CD4-positive, alpha-beta T cell treated with Interleukin-4 for 4 hours (primary cell): ENCODE data around the gene GRK2.
"Not testable (repeated sequence)": the region's sequence is repeated elsewhere in the genome, so short reads cannot be mapped to it uniquely, and the experiment has no call there.

ENCODE experiments used
- DNase-seq: peaks from one replicate; pipeline ENCODE4 v3.0.0-alpha.2; 2020

Gene GRK2

GRCh38 chr11:67254798-67255197, 11.5 kb upstream of the GRK2 start:
- DNase-seq = no peak

DNA sequence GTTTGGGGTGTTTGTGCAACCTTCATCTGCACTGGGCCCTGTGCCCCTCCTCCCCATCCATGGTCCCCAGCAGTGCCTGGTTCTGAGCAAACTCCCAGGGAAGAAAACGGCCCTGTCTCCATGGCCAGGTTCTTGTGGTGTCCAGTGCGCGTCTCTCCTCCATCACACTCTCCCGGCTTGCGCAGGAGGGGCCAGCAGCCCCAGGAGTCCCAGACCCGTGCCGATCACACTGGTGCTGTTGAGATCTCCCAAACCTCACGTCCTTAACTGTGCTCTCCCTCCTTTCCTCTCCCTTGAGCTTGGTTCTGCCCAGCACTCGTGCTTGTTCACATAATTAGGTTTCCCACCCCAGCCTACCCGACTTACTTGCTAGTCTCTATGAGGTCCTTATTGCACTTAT, 10.9 kb upstream of the GRK2 start:
- DNase-seq = no peak

DNA sequence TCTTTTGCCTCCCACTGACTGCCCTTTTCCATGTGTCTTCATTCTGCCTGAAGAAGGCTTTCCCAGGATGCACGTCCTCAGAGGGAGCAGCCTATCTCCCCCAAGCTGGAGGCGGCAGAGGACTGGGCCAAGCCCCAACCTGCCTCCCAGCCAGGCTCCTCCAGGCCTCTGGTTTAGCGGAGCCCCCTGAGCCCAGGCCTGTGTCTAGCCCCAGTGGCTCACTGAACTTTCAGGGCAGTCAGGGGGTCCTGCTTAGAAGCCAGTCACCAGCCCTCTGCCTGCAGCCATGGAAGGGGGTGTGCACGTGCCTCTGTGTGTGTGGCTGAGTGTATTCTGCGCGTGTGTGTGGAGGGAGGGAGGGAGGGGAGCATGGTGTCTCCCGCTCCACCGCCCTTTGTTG, 10.4 kb upstream of the GRK2 start:
- no peak for DNase-seq

- no peak for DNase-seq
Observed at GRCh38 chr11:67256477-67257135, 9.7 kb upstream of the GRK2 start.

- no peak for DNase-seq
Observed at GRCh38 chr11:67260406-67260805, 5.9 kb upstream of the GRK2 start.

DNA sequence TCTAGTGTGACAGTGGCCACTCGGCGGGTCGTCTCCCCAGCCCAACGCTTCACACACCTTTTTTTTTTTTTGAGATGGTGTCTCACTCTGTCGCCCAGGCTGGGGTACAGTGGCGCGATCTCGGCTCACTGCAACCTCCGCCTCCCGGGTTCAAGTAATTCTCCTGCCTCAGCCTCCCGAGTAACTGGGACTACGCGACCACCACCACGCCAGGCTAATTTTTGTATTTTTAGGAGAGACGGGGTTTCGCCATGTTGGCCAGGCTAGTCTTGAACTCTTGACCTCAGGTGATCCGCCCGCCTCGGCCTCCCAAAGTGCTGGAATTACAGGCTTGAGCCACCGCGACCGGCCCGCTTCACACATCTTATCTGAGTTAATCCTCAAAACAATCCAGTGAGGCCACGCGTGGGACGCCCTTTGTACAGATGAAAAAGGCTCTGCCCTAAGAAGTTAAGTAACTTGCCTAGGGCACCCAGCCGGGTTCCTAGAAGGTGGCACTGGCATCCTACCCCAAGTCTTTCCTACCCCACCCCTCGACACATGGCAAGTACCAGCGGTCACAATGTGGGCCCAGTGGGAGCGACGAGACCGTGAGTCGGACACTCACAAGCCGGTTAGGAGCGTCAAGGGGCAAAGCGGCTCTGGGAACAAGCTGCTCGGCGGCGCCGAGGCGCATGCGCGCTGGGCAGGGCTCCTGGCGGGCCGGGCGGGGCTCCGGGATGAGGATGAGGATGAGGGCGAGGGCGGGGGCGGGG, 5.2 kb upstream of the GRK2 start:
- DNase-seq = not testable (repeated sequence)

GRCh38 chr11:67261640-67261945, 4.7 kb upstream of the GRK2 start:
- DNase-seq = no peak

- DNase-seq = no peak
Observed at GRCh38 chr11:67261946-67262681, 4.2 kb upstream of the GRK2 start.

DNA sequence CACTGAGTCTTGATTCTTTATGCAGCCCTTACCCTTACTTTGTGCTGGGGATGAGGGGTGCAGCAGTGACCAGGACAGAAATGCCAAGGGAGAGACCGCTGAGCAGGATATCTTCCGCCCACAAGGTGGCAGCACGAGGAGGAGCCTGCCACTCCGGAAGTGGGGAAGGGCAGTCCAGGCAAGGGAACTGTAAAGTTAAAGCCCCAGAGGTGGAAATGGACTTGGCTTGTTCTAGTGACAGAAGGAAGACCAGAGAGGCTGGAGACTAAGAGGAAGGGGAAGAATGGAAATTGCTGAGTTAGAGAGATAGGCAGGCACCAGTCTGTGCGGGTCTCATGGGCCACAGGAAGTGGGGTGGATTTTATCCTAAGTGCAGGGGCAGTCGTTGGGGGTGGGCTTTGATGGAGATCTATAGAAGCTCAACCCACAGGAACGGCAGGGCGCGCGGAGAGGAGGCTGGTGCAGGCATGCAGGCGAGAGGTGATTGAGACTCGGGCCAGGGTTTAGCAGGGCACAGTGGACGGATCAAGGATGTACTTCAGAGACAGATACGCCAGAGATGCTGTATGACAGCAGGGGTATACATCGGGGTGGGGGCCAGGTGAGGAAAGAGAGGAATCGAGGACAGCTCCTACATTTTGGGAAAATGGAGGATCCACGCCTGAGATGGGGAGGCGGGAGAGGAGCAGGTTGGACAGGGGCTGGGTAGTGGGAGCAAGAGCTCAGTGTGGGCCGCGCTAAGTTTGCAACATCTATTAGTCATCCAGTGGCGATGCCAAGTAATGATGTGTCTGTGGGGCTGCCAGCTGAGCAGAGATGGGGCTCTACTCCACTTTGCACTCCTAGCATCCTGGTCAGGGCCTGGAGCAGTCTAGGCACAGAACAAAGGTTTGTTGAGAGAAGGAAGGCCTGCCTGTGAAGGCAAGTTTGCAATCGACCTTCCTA, 3.3 kb upstream of the GRK2 start:
- peak; percentile 73 for DNase-seq

GRCh38 chr11:67264260-67264659, 2.0 kb upstream of the GRK2 start:
- no peak for DNase-seq

DNA sequence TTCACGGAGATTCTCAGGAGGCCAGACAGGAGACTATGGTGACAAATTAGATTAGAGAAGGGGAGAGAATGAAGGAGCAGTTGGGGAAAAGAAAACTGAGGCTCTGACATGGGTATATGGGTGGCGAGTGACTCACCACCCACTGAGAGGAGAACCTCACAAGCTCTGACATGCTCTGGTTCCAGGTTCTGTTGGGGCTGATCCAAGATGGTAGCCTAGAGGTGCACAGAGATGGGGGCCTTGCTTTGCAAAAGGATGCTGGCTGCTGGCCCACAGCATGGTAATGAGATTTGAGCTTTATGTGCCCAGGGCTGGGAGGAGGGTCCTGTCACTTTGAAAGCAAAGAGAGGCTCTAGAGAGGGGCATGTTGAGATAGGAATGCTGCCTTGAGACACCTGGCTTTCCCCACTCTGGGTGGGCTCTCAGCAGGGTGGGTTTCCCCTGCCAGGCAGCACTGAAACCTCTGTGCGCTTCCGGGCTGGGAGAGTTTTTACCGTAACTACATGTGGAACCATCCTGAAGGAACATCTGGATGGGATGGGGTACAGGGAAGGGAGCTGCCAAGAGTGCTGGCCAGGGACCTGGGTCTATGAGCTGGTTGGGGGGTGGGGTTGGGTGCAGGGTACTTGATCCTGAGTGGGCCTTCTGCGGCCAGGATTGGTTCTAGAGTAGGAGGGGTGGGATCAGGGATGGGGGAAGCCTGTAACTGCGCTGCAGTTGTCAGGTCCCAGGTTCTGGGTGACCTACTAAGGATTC, 1.2 kb upstream of the GRK2 start:
- no peak for DNase-seq

DNA sequence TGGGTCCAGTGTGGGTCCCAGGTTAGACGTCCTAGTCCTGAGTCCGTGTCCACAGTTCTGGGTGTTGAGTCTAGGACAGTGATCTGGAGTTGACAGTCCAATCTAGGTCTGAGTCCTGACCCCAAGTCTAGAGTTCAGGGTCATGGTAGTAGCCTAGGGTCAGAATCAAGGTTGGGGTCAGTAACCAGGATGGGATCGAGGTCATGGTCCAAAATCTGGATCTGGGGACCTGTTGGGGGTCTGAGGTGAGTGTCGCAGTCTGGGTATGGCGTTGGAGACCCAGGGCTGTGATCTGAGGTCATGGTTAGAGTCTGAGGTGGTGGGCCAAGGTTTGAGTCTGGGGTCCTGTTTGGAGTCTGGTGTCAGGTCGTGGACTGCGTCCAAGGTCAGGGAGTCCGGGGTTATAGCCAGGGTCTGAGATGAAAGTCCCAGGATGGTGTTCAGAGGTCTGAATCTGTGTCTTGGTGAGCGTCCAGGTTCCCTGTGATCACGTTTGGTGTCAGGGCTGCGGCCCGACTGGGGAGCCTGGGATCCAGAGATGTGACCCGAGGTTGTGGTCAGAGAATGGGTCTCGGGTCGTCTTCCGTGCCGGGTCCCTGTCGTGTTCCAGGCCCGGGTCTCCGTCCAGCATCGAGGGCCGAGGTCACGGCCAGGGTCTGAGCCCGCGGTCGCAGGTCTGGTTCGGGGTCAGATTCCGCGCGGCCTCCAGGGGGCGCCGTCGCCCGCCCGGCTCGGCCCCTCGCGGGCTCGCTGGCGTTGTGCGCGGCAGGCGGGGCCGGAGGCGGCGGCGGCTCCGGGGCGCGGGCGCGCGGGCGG, 432 bp upstream of the GRK2 start:
- DNase-seq = peak; percentile 63

DNA sequence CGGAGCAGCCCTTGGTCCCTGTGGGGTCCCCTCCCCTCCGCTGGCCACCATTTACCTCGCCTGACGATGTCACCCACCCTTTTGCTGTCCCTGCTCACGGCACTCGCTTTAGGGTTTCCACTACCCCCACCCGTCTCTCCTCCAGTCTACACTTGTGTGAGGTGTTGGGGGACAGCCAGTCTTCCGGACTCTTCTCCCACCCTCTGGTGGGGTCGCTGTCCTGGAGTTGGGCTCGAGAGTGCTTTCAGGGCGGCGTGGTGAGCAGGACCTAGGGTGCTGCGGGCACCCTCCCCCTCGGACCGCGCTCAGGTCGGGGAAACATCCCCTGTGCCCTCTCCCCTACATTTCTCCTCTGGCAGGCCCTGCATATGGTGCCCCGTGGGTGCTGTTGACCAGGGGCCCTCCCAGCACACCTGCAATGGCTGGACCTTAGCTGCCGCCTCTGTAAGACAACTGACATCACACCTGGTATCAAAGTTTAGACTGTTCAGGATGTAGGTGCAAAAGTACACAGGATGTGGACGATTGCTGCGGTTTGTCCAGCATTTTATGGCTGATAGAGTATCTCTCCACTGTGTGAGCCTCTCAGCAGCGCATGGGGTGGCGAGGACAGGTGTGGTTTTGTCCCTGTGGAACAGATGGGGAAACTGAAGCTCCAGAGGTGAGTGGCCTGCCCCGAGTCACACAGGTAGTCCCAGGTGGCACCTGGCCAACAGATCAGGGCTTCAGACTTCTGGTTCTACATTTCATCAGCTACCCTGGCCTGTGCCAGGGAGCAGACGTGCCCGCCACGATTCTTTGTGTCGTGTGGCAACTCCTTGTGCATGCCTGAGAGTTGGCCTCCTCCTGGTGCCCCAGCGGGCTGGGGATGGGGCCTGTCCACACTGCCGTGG, 1.2 kb downstream of the GRK2 start:
- DNase-seq = peak; percentile 41

GRCh38 chr11:67268081-67268961, 2.0 kb downstream of the GRK2 start:
- DNase-seq = peak; percentile 75

DNA sequence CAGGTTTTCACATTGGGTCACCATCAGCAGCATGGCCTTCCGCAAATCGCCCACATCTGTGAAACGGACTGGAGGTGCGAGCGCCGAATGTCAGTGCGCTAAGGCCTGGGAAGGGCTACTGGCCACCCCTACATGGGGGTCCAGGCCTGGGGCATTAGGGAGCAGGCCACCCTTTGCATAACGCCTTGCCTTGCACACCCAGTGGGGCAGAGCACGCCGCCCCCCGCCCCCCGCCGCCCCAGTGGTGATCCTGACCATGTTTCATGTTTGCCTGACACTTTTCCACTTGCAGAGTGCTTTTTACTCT, 2.6 kb downstream of the GRK2 start:
- no peak for DNase-seq

DNA sequence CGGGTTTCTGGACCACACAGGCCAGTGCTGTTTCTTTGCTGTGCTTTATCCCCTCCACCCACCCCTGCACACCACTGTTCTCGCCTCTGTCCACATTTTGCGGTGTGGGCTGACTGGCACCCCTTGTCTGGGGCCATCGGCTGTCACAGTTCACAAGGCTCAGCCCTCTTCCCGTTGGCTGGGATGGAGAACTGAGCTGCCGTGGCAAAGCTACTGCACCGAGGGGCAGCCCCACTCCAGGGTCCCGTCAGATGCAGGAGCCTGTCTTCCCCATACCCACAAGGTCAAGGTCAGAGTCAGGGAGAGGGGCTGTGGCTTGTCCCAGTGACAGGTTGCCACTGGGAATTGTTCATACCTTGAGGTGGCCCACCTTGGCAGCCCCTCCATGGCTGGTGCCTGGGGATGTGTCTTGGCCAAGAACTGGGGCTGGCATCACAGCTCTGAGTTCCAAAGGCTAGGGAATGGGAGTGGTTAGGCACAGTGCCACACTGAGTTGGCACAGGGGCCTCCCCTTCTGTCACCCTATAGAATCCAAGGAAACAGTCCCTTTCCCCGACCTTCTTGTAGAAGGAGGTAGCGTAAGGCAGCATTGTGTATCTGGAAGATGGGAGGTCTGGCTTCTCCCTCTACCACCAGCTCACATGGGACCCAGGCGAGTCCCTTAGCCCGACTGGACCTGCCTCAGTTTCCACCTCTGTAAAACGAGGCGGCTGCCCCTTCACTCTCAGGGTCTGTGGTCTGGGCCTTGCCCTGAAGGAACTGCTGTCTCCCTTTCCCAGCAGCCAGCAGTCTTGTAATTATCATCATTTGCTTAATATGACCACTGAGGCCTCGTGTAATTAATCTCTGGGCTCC, 3.4 kb downstream of the GRK2 start:
- no peak for DNase-seq

DNA sequence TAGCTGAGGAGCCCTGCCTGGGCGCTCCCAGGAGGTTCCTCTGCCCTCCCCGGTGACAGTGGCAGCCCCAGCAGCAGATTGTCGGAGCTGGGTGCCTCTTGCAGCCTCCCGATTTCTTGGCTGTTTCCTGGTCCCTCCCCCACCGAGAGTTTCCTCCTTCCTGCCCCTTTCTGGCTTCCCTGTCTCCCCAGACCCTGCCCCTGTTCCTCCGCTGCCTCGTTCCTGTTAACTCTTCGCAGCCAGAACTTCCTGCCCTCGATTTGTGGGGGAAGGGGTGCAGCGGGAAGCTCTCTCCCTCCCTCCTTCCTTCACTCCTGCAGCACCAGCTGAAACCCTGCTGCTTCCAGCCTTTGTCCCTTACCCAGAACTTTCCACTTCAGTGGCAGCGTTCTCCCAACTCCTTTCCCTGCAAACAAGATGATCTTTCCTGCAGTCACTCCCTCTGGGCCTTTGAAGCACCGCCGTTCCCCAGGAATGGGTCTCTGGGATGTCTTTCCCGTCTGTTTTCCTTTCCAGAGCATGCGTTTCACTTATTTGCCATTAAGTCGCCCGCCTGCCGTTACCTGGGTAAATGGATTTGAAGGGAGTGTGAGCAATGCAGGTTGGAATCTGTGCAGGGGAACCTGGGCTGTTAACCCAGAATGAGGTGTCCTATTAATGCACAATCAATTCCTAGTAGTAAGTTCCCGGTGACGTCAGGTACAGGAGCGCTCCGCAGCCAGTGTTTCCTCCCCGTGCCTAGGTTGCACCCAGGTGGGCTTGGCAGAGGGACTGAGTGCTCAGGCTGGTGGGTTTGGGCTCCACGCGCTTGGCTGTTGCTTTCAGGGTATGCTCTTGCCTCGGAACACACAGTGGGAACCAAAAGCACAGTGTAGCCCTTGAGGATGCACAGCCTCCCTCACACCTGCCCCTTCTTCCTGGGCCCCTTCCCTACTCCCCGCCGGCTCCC, 4.3 kb downstream of the GRK2 start:
- DNase-seq = no peak
